HepG2 (cell line): ENCODE data around the gene SLC35B2. TPM values are rescaled to one million over a fixed set of nuclear protein-coding genes. Genes with fewer than 3 reads are reported as not detected.

Experiments used
- ATAC-seq: fragments of 200-7000 bp; cut with Tn5 transposase; 3 replicates; pipeline ENCODE4 v1.9.1; 2020; ENCODE audit warnings: mild to moderate bottlenecking, moderate library complexity
- BruUV-seq: library from RNA; stranded (reverse); fragments of 400-500 nt; replicated peaks from 2 replicates; lab custom pipeline; 2021; lab: Mats Ljungman, UMichigan
- CTCF ChIA-PET: fragments of 300-600 bp; formaldehyde crosslinking; extraction: SDS; loops from one replicate; lab custom pipeline; 2021; ENCODE audit warnings: low total read pairs, inconsistent platforms, low intra/inter-chr PET ratio; lab: Yijun Ruan, JAX
- POLR2A ChIA-PET: fragments of 350-600 bp; sonication (Branson Sonifier 250); formaldehyde crosslinking; loops from one replicate; lab custom pipeline; 2020; ENCODE audit warnings: antibody characterized with exemption, inconsistent platforms; lab: Yijun Ruan, JAX
- DNase-seq: peaks from one replicate; pipeline ENCODE4 v3.0.0-alpha.2; 2015; ENCODE audit warnings: low spot score
- FAIRE-seq: peaks from 3 replicates; lab custom pipeline; 2011; peaks lifted over from hg19 to GRCh38; lab: Jason Lieb, UNC
- H2AFZ ChIP-seq: one replicate; pipeline ENCODE4 v1.6.1; 2011; ENCODE audit warnings: low read length, inconsistent platforms
- H3K27ac ChIP-seq: fragments of 300-600 bp; 3 replicates; pipeline ENCODE4 v1.8.0; 2011; ENCODE audit warnings: mixed run types, mild to moderate bottlenecking, mixed read lengths, low read length, inconsistent platforms; ENCODE audit not compliant: insufficient read depth; ENCODE audit errors: extremely low read length
- H3K27me3 ChIP-seq, 2 experiments: fragments of 200-600 bp in 1 of 2; 2 replicates in 1 of 2; 3 replicates in 1 of 2; pipeline versions ENCODE4 v1.6.0 to v1.8.0; 2011; ENCODE audit warnings: low read length in 2 of 2, mild to moderate bottlenecking in 2 of 2, moderate library complexity in 2 of 2, inconsistent platforms in 1 of 2; ENCODE audit not compliant: insufficient read depth in 2 of 2, control insufficient read depth in 1 of 2
- H3K36me3 ChIP-seq, 2 experiments: fragments of 200-600 bp in 1 of 2; replicated peaks in 1 of 2; 2 replicates in 1 of 2; 3 replicates in 1 of 2; pipeline versions ENCODE4 v1.5.1 to v1.8.0; 2011; ENCODE audit warnings: low read length in 2 of 2, inconsistent platforms in 1 of 2; ENCODE audit not compliant: insufficient read depth in 2 of 2, control insufficient read depth in 1 of 2
- H3K4me1 ChIP-seq: 2 replicates; pipeline ENCODE4 v1.5.1; 2012; ENCODE audit warnings: low read length, inconsistent platforms; ENCODE audit not compliant: insufficient read depth
- H3K4me2 ChIP-seq: 2 replicates; pipeline ENCODE4 v1.6.0; 2011; ENCODE audit warnings: low read depth, low read length, inconsistent platforms
- H3K4me3 ChIP-seq, 3 experiments: fragments of 200-600 bp in 1 of 3; sonication (generic), shearing (Covaris generic) in 1 of 3; replicated peaks in 1 of 3; 2 replicates each; pipeline ENCODE4 v1.5.1; 2011 to 2016; ENCODE audit warnings: low read length in 3 of 3, inconsistent platforms in 2 of 3, low read depth in 2 of 3, mild to moderate bottlenecking in 2 of 3, control low read depth in 1 of 3, mixed read lengths in 1 of 3; ENCODE audit not compliant: insufficient read depth in 1 of 3
- H3K79me2 ChIP-seq: one replicate; pipeline ENCODE4 v1.6.1; 2011; ENCODE audit warnings: low read length, inconsistent platforms; ENCODE audit not compliant: insufficient read depth
- H3K9ac ChIP-seq: 2 replicates; pipeline ENCODE4 v1.6.0; 2011; ENCODE audit warnings: mild to moderate bottlenecking, low read depth, low read length, inconsistent platforms; ENCODE audit not compliant: insufficient read depth
- H3K9me3 ChIP-seq: 2 replicates; pipeline ENCODE4 v1.5.1; 2012; ENCODE audit warnings: mild to moderate bottlenecking, low read length
- H4K20me1 ChIP-seq: 2 replicates; pipeline ENCODE4 v1.6.0; 2011; ENCODE audit warnings: inconsistent platforms, mild to moderate bottlenecking, low read length, moderate library complexity; ENCODE audit not compliant: insufficient read depth
- BRD4 ChIP-seq: sonication (generic); formaldehyde crosslinking; IDR thresholded peaks from 2 replicates; pipeline ENCODE4 v1.4.0; 2020; ENCODE audit warnings: missing genetic modification reagents
- ETV5 ChIP-seq: IDR thresholded peaks from 2 replicates; pipeline ENCODE4 v1.6.1; 2018; ENCODE audit warnings: missing biosample characterization, missing genetic modification reagents, inconsistent platforms, borderline replicate concordance
- FOSL2 ChIP-seq: sonication (generic); formaldehyde crosslinking; IDR thresholded peaks from 2 replicates; pipeline ENCODE4 v1.4.0; 2020; ENCODE audit warnings: missing genetic modification reagents
- GATAD2A ChIP-seq: IDR thresholded peaks from 2 replicates; pipeline ENCODE4 v1.6.1; 2016
- RFX5 ChIP-seq: IDR thresholded peaks from 2 replicates; pipeline ENCODE4 v1.6.1; 2011; ENCODE audit warnings: low read depth, low read length, improper control_type of control experiment
- RFXAP ChIP-seq: sonication (generic); formaldehyde crosslinking; IDR thresholded peaks from 2 replicates; pipeline ENCODE4 v1.4.0; 2020; ENCODE audit warnings: missing genetic modification reagents, borderline replicate concordance
- SATB2 ChIP-seq: sonication (generic); formaldehyde crosslinking; IDR thresholded peaks from 2 replicates; pipeline ENCODE4 v1.5.0; 2020; ENCODE audit warnings: missing genetic modification reagents
- SOX6 ChIP-seq, 2 experiments: fragments of 450-650 bp in 1 of 2; sonication (generic) in 1 of 2; formaldehyde crosslinking in 1 of 2; IDR thresholded peaks; 2 replicates each; pipeline versions ENCODE4 v1.4.0 to v1.6.1; 2017 to 2020; ENCODE audit warnings: antibody characterized with exemption in 1 of 2, mild to moderate bottlenecking in 1 of 2, missing genetic modification reagents in 1 of 2
- SP4 ChIP-seq: sonication (generic); formaldehyde crosslinking; IDR thresholded peaks from 2 replicates; pipeline ENCODE4 v1.8.1; 2023; ENCODE audit warnings: mild to moderate bottlenecking, missing genetic modification reagents
- SPEN ChIP-seq: sonication (generic); formaldehyde crosslinking; IDR thresholded peaks from 2 replicates; pipeline ENCODE4 v1.5.1; 2020; ENCODE audit warnings: low read depth, mild to moderate bottlenecking, missing genetic modification reagents
- SSRP1 ChIP-seq: IDR thresholded peaks from 2 replicates; pipeline ENCODE4 v1.6.1; 2016; ENCODE audit warnings: control low read depth
- STAT5B ChIP-seq: sonication (generic); formaldehyde crosslinking; IDR thresholded peaks from 2 replicates; pipeline ENCODE4 v1.4.0; 2020; ENCODE audit warnings: missing genetic modification reagents
- ZBTB38 ChIP-seq: sonication (generic); formaldehyde crosslinking; IDR thresholded peaks from 2 replicates; pipeline ENCODE4 v1.5.1; 2020; ENCODE audit warnings: mild to moderate bottlenecking, missing genetic modification reagents
- ZBTB42 ChIP-seq: sonication (generic); formaldehyde crosslinking; IDR thresholded peaks from 2 replicates; pipeline ENCODE4 v1.5.0; 2020; ENCODE audit warnings: mild to moderate bottlenecking, missing genetic modification reagents
- ZC3H13 ChIP-seq: sonication (generic); formaldehyde crosslinking; IDR thresholded peaks from 2 replicates; pipeline ENCODE4 v1.8.1; 2023; ENCODE audit warnings: mild to moderate bottlenecking, missing genetic modification reagents, moderate library complexity
- ZNF589 ChIP-seq: sonication (generic); formaldehyde crosslinking; conservative IDR thresholded peaks from 2 replicates; pipeline ENCODE4 v1.8.0; 2022; ENCODE audit warnings: mild to moderate bottlenecking, moderate library complexity, missing genetic modification reagents
- ZNF607 ChIP-seq: sonication (generic); formaldehyde crosslinking; IDR thresholded peaks from 2 replicates; pipeline ENCODE4 v1.5.1; 2020; ENCODE audit warnings: missing genetic modification reagents, mild to moderate bottlenecking, borderline replicate concordance
- ZNF629 ChIP-seq: sonication (generic); formaldehyde crosslinking; conservative IDR thresholded peaks from 2 replicates; pipeline ENCODE4 v1.5.0; 2020; ENCODE audit warnings: missing genetic modification reagents
- ZNF772 ChIP-seq: sonication (generic); formaldehyde crosslinking; IDR thresholded peaks from 2 replicates; pipeline ENCODE4 v1.5.0; 2020; ENCODE audit warnings: mild to moderate bottlenecking, missing genetic modification reagents
- ZSCAN31 ChIP-seq: sonication (generic); formaldehyde crosslinking; IDR thresholded peaks from 2 replicates; pipeline ENCODE4 v1.5.0; 2020; ENCODE audit warnings: low read depth, mild to moderate bottlenecking, missing genetic modification reagents
- whole genome bisulfite sequencing: methylation state at CpG from one replicate; pipeline ENCODE4 v1.1.6; 2017; ENCODE audit warnings: low lambda C conversion rate; 5-methylcytosine and 5-hydroxymethylcytosine counted together
- in situ Hi-C: cut with HindIII; loops from 2 replicates; pipeline ENCODE4 v1.10.0; 2017; ENCODE audit warnings: low pct_unique_long_range_greater_than_20kb; ENCODE audit not compliant: extremely low pct_ligation_motif_present
- intact Hi-C: fragments of 100-400 bp; cut with micrococcal nuclease; formaldehyde crosslinking; loops from one replicate; pipeline ENCODE4 v1.10.0; 2022; ENCODE audit not compliant: unreplicated experiment
- polyA plus RNA-seq, 8 experiments: library from polyadenylated mRNA; depleted of rRNA in 3 of 8; stranded (reverse) in 7 of 8; unstranded in 1 of 8; fragments of >200 nt; fragmentation: Illumina TruSeq in 4 of 8; extraction: Trizol in 4 of 8; gene quantifications; 2 replicates each; pipeline versions ENCODE4 v1.2.1 to v1.2.3, GENCODE V29; 2011 to 2016; ENCODE audit warnings: low read depth in 4 of 8, missing spikeins in 1 of 8, mixed read lengths in 1 of 8; ENCODE audit not compliant: insufficient read depth in 1 of 8
- total RNA-seq, 5 experiments: library from RNA; depleted of rRNA; stranded (reverse); fragments of >200 nt; fragmentation: Illumina TruSeq; extraction: Trizol; gene quantifications; 2 replicates each; pipeline ENCODE4 v1.2.3, GENCODE V29; 2016; ENCODE audit warnings: low read depth in 1 of 5
- TF ChIP-seq, protein P1 (sequence below): sonication (generic); formaldehyde crosslinking; IDR thresholded peaks from 2 replicates; pipeline ENCODE4 v1.8.1; 2023; ENCODE audit warnings: mild to moderate bottlenecking, missing genetic modification reagents
- TF ChIP-seq, protein P2 (sequence below): sonication (generic); formaldehyde crosslinking; conservative IDR thresholded peaks from 2 replicates; pipeline ENCODE4 v1.4.0; 2020; ENCODE audit warnings: missing genetic modification reagents

The SLC35B2 gene
- total and polyA plus RNA-seq, 2 of the 13 experiments (the other 11 are each of a cell fraction or from before 2014, with no cell fraction given), result 61.1 to 148 TPM

DNA sequence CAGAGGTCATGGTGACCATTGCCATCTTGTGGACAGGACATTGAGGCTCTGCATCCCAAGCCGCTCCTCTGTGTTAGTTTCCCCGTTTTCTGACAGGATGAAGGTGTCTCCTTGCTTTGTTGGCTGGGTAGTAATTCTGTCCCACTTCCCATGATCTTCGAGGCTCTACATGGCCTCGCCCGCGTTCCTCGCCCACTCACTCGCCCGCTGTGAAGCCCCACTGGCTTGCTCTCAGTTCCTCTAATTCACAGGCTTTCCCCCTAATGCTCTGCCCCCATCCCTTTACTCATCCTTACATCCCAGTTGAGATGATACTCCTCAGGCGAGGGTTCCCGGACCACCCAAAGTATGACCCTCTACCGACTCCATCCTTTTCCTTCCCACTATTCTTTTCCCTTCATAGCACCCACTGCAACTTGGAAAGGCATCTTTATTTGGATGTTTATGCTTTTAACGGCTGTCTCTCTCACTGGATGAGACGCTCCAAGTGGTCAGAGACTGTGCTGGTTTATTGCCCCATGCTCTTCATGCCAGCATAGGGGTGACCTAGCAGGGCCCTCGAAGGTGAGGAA lies 511 bp upstream of the SLC35B2 start (continued):
- TF ChIP-seq, protein P1, sequence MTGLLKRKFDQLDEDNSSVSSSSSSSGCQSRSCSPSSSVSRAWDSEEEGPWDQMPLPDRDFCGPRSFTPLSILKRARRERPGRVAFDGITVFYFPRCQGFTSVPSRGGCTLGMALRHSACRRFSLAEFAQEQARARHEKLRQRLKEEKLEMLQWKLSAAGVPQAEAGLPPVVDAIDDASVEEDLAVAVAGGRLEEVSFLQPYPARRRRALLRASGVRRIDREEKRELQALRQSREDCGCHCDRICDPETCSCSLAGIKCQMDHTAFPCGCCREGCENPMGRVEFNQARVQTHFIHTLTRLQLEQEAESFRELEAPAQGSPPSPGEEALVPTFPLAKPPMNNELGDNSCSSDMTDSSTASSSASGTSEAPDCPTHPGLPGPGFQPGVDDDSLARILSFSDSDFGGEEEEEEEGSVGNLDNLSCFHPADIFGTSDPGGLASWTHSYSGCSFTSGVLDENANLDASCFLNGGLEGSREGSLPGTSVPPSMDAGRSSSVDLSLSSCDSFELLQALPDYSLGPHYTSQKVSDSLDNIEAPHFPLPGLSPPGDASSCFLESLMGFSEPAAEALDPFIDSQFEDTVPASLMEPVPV (CRISPR knock-in tag), result 0 out of 2 replicates have a peak, but pooled peaks have one; percentile 4
- TF ChIP-seq ZBTB38 (CRISPR knock-in tag) (no peak), ZC3H13 (0 out of 2 replicates have a peak, but pooled peaks have one; percentile 25), ZNF772 (CRISPR knock-in tag) (no peak), SOX6 (IDR thresholded peaks at IDR 0.05) (no peak), SOX6 (CRISPR knock-in tag; IDR thresholded peaks at IDR 0.05) (0 out of 2 replicates have a peak, but pooled peaks have one; percentile 12), FOSL2 (CRISPR knock-in tag) (peak; percentile 10; the same call in 1 of the 2 replicates)
- TF ChIP-seq, protein P2, sequence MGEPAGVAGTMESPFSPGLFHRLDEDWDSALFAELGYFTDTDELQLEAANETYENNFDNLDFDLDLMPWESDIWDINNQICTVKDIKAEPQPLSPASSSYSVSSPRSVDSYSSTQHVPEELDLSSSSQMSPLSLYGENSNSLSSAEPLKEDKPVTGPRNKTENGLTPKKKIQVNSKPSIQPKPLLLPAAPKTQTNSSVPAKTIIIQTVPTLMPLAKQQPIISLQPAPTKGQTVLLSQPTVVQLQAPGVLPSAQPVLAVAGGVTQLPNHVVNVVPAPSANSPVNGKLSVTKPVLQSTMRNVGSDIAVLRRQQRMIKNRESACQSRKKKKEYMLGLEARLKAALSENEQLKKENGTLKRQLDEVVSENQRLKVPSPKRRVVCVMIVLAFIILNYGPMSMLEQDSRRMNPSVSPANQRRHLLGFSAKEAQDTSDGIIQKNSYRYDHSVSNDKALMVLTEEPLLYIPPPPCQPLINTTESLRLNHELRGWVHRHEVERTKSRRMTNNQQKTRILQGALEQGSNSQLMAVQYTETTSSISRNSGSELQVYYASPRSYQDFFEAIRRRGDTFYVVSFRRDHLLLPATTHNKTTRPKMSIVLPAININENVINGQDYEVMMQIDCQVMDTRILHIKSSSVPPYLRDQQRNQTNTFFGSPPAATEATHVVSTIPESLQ (CRISPR knock-in tag), result 0 out of 2 replicates have a peak, but pooled peaks have one; percentile 24

DNA sequence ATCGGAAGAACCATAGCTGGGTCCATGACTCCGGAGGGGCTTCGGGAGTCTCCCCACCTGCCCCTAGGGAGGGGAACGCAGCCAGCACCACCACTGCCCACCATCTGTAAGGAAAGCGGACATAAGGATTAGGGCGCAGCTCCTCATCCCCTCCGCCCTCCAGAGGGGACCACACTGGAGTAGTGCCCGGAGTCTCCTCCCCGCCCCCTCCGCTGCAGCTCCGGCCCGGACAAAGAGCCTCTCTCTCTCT lies 628 bp downstream of the SLC35B2 start:
- intact Hi-C loops (no loop called here), in situ Hi-C loops (no loop called here)
- Histone ChIP-seq H3K9me3 (no peaks in the 10 kb centered on the region), H3K4me3 (peak overlapping the region; percentile 66 to 84 (median 71)), H3K4me1 (peaks cover 55% of the 10 kb centered on the region), H3K79me2 (peaks cover 17% of the 10 kb centered on the region), H3K36me3 (peaks cover 28 to 56% of the 10 kb centered on the region in 2 experiments), H3K27me3 (no peaks in the 10 kb centered on the region; a peak in 1 of 5 replicates), H3K9ac (peak overlapping the region; percentile 92), H3K4me2 (peak overlapping the region; percentile 96), H3K27ac (peak overlapping the region; percentile 93), H4K20me1 (peaks cover 48% of the 10 kb centered on the region), H2AFZ (no peak overlapping the region)
- ATAC-seq (no peak), FAIRE-seq (no peak), DNase-seq (no peak)
- POLR2A ChIA-PET, result interaction anchor here (0.6 to 6.0 kb wide), 28 partner anchors 8 to 627 kb away, joined by 3 to 264 read pairs (median 5); partner anchors contain the start of genes AARS2, CDC5L, GTPBP2 and HSP90AB1
- WGBS, result 1% methylated on average over 8 of the region's 12 CpGs
- no TSS peak for BruUV-seq
- CTCF ChIA-PET, result interaction anchor here (1.5 kb wide), 1 partner anchor 84 kb away, joined by 4 read pairs; no protein-coding TSS in a partner anchor
- TF ChIP-seq ZSCAN31 (no peak), ETV5 (peak; percentile 71; the same call in 1 of the 2 replicates), BRD4 (CRISPR knock-in tag) (peak; percentile 63; the same call in 1 of the 2 replicates), ZNF607 (CRISPR knock-in tag) (peak; percentile 23; the same call in 1 of the 2 replicates), SPEN (CRISPR knock-in tag) (no peak), ZNF589 (CRISPR knock-in tag) (no peak), SP4 (CRISPR knock-in tag) (peak; percentile 46; the same call in 1 of the 2 replicates), GATAD2A (no peak; the same call in 1 of the 2 replicates), SATB2 (CRISPR knock-in tag) (0 out of 2 replicates have a peak, but pooled peaks have one; percentile 53), ZBTB42 (CRISPR knock-in tag) (no peak), RFXAP (CRISPR knock-in tag) (peak; percentile 79; the same call in 1 of the 2 replicates), SSRP1 (CRISPR knock-in tag) (0 out of 2 replicates have a peak, but pooled peaks have one; percentile 18), STAT5B (no peak), RFX5 (no peak), ZNF629 (0 out of 2 replicates have a peak, but pooled peaks have one; percentile 22)
